Astrocyte of the spinal cord (primary cell): ENCODE results near the gene SLC30A7.

ENCODE experiments used
- DNase-seq: peaks from one replicate; pipeline ENCODE4 v3.0.0; 2011; ENCODE audit warnings: low read depth, low spot score
- H3K4me3 ChIP-seq: 2 replicates; pipeline ENCODE4 v1.5.1; 2011; ENCODE audit warnings: low read depth, mild to moderate bottlenecking, low read length, moderate library complexity
- in situ Hi-C: cut with HindIII; loops from 2 replicates; pipeline ENCODE4 v1.10.0; 2017; ENCODE audit warnings: low sequenced_read_pairs
- TF ChIP-seq, protein P1 (sequence below): IDR thresholded peaks from 2 replicates; pipeline ENCODE4 v1.5.1; 2012; ENCODE audit warnings: low read depth, mild to moderate bottlenecking, low read length, inconsistent platforms

Gene SLC30A7

DNA sequence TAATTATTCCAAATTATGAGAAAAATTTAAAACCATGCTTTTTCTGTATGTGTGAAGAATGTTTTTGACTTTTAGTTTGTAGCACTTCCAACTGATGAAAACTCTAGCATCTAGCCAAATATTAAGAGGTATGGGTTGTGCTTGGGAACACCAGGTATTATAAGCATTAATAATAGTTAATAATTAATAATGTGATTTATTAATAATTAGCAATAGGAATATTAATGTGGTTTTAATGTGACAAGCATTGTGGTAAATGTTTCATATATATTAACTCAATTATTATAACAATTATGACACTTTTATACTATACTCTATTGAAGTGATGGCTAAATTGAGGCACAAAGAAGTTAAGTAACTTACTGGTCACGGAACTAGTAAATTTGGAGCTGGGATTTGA is 7.9 kb downstream of the SLC30A7 start:
- TF ChIP-seq, protein P1, sequence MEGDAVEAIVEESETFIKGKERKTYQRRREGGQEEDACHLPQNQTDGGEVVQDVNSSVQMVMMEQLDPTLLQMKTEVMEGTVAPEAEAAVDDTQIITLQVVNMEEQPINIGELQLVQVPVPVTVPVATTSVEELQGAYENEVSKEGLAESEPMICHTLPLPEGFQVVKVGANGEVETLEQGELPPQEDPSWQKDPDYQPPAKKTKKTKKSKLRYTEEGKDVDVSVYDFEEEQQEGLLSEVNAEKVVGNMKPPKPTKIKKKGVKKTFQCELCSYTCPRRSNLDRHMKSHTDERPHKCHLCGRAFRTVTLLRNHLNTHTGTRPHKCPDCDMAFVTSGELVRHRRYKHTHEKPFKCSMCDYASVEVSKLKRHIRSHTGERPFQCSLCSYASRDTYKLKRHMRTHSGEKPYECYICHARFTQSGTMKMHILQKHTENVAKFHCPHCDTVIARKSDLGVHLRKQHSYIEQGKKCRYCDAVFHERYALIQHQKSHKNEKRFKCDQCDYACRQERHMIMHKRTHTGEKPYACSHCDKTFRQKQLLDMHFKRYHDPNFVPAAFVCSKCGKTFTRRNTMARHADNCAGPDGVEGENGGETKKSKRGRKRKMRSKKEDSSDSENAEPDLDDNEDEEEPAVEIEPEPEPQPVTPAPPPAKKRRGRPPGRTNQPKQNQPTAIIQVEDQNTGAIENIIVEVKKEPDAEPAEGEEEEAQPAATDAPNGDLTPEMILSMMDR = no peak
- in situ Hi-C loops = no loop called here
- no peak for DNase-seq
- H3K4me3 ChIP-seq = no peak overlapping the region

- DNase-seq = no peak
- in situ Hi-C loops = no loop called here
- H3K4me3 ChIP-seq = no peak overlapping the region
- TF ChIP-seq, protein P1 = no peak
Measured at GRCh38 chr1:100904528-100904927, 8.6 kb downstream of the SLC30A7 start.

- TF ChIP-seq, protein P1 = no peak
- H3K4me3 ChIP-seq = no peak overlapping the region
- in situ Hi-C loops = no loop called here
- no peak for DNase-seq
Measured at GRCh38 chr1:100905181-100905580, 9.3 kb downstream of the SLC30A7 start.

DNA sequence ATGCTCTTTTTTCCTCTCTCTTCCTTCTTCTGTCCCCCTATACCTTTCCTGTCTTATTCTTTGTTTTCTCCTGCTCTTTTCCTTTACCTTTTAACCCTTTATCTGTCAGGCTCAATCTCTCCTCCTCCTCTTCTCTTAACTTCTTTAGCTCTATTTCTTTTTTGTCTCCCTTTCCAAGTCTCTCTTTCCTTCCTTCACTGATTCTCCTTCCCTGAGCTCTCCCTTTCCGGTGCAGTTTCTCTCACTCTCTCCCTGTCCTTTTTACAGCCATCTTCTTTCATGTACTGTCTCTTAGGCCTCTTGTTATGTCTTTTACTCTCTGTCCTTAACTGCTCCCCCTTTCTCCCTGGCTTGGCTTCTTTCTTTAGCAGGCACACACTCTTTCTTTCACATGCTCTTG is 12.0 kb downstream of the SLC30A7 start:
- H3K4me3 ChIP-seq = no peak overlapping the region
- DNase-seq = no peak
- TF ChIP-seq, protein P1 = no peak
- in situ Hi-C loops = no loop called here

GRCh38 chr1:100909018-100909417 is 13.1 kb downstream of the SLC30A7 start:
- in situ Hi-C loops = no loop called here
- H3K4me3 ChIP-seq = no peak overlapping the region
- TF ChIP-seq, protein P1 = no peak
- no peak for DNase-seq

DNA sequence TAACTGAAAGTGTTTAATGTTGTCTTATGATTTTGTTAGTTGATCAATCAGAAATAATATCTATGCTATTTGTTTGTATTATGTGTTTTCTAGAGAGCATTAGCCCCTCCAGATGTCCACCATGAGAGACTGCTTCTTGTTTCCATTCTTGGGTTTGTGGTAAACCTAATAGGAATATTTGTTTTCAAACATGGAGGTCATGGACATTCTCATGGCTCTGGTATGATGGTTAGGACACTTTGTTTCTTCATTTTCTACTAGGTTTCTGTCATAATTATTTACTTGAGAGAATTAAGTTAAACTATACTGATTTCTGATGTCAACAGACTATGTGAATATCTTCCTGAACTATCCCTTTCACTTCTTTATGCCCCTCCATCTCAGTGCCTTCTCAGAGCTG is 16.1 kb downstream of the SLC30A7 start:
- no peak for DNase-seq
- no peak overlapping the region for H3K4me3 ChIP-seq
- TF ChIP-seq, protein P1 = no peak
- in situ Hi-C loops = no loop called here
